H1 (cell line): ENCODE results near the gene MKLN1. TPM values are rescaled to one million over a fixed set of nuclear protein-coding genes. Genes with fewer than 3 reads are reported as not detected.
A peak's percentile ranks its signal among the peaks of the same experiment; 100 is the strongest.

Experiments used
- ASH2L ChIP-seq: fragments of 200-600, 300-600 bp; sonication (generic); IDR thresholded peaks from one replicate; pipeline ENCODE4 v1.7.1; 2017; ENCODE audit warnings: low read length
- ATF3 ChIP-seq: IDR thresholded peaks from 2 replicates; pipeline ENCODE4 v1.6.1; 2011; ENCODE audit warnings: low read depth, mild to moderate bottlenecking, low read length; ENCODE audit not compliant: insufficient read depth
- BCL11A ChIP-seq, 2 experiments: IDR thresholded peaks; one replicate each; pipeline ENCODE4 v1.6.1; 2011; ENCODE audit warnings: low read depth in 2 of 2, low read length in 2 of 2, mild to moderate bottlenecking in 2 of 2
- BRCA1 ChIP-seq: IDR thresholded peaks from 2 replicates; pipeline ENCODE4 v1.6.1; 2012; ENCODE audit warnings: low read depth, low read length, improper control_type of control experiment
- CBX8 ChIP-seq: fragments of 300-800, 300-1000 bp; sonication (generic); IDR thresholded peaks from 2 replicates; pipeline ENCODE4 v1.7.1; 2016; ENCODE audit warnings: low read depth, low read length, borderline replicate concordance
- CREB1 ChIP-seq: IDR thresholded peaks from 2 replicates; pipeline ENCODE4 v1.6.1; 2012; ENCODE audit warnings: inconsistent platforms
- EGR1 ChIP-seq: IDR thresholded peaks from 2 replicates; pipeline ENCODE4 v1.6.1; 2011; ENCODE audit warnings: low read depth, low read length, borderline replicate concordance
- EP300 ChIP-seq, 2 experiments: IDR thresholded peaks; 1 replicate in 1 of 2; 2 replicates in 1 of 2; pipeline ENCODE4 v1.6.1; 2011 to 2012; ENCODE audit warnings: low read depth in 2 of 2, low read length in 2 of 2, mild to moderate bottlenecking in 2 of 2, borderline replicate concordance in 1 of 2, inconsistent platforms in 1 of 2, moderate library complexity in 1 of 2
- GTF2F1 ChIP-seq: IDR thresholded peaks from 2 replicates; pipeline ENCODE4 v1.6.1; 2012; ENCODE audit warnings: low read depth, low read length, improper control_type of control experiment, borderline replicate concordance
- HDAC2 ChIP-seq, 2 experiments: fragments of 300-600 bp in 1 of 2; sonication (generic) in 1 of 2; IDR thresholded peaks; 2 replicates each; pipeline ENCODE4 v1.6.1; 2011 to 2012; ENCODE audit warnings: low read depth in 2 of 2, low read length in 2 of 2, mild to moderate bottlenecking in 2 of 2, moderate library complexity in 2 of 2, borderline replicate concordance in 1 of 2, inconsistent platforms in 1 of 2
- JUND ChIP-seq: IDR thresholded peaks from 2 replicates; pipeline ENCODE4 v1.6.1; 2011; ENCODE audit warnings: mild to moderate bottlenecking, improper control_type of control experiment, low read length
- KDM1A ChIP-seq: fragments of 200-600, 300-600 bp; sonication (generic); IDR thresholded peaks from 2 replicates; pipeline ENCODE4 v1.7.1; 2016; ENCODE audit warnings: mild to moderate bottlenecking, low read length, borderline replicate concordance
- NANOG ChIP-seq: IDR thresholded peaks from 2 replicates; pipeline ENCODE4 v1.6.1; 2011; ENCODE audit warnings: low read length, low read depth, mild to moderate bottlenecking, inconsistent platforms; ENCODE audit not compliant: insufficient read depth, poor library complexity, severe bottlenecking
- NRF1 ChIP-seq: IDR thresholded peaks from 2 replicates; pipeline ENCODE4 v1.6.1; 2011; ENCODE audit warnings: mild to moderate bottlenecking, low read depth, low read length, improper control_type of control experiment
- POLR2AphosphoS5 ChIP-seq: IDR thresholded peaks from 2 replicates; pipeline ENCODE4 v1.6.1; 2011; ENCODE audit warnings: low read depth, low read length
- RAD21 ChIP-seq, 2 experiments: IDR thresholded peaks in 1 of 2; conservative IDR thresholded peaks in 1 of 2; 2 replicates each; pipeline ENCODE4 v1.6.1; 2011; ENCODE audit warnings: low read depth in 2 of 2, low read length in 2 of 2, improper control_type of control experiment in 1 of 2, inconsistent platforms in 1 of 2, mild to moderate bottlenecking in 1 of 2, moderate library complexity in 1 of 2
- RFX5 ChIP-seq: IDR thresholded peaks from 2 replicates; pipeline ENCODE4 v1.6.1; 2011; ENCODE audit warnings: low read depth, low read length, improper control_type of control experiment, borderline replicate concordance
- RXRA ChIP-seq: IDR thresholded peaks from 2 replicates; pipeline ENCODE4 v1.6.1; 2011; ENCODE audit warnings: low read depth, mild to moderate bottlenecking, low read length, moderate library complexity; ENCODE audit not compliant: insufficient read depth
- SIRT6 ChIP-seq: IDR thresholded peaks from one replicate; pipeline ENCODE4 v1.7.1; 2012; ENCODE audit warnings: low read length, inconsistent platforms
- TAF1 ChIP-seq: IDR thresholded peaks from 2 replicates; pipeline ENCODE4 v1.6.1; 2011; ENCODE audit warnings: mild to moderate bottlenecking, low read depth, low read length
- TAF7 ChIP-seq: optimal IDR thresholded peaks from 2 replicates; pipeline ENCODE3; 2011; ENCODE audit warnings: low read depth, mild to moderate bottlenecking, inconsistent platforms, low read length, moderate library complexity, borderline replicate concordance
- TEAD4 ChIP-seq: IDR thresholded peaks from 2 replicates; pipeline ENCODE4 v1.6.1; 2012; ENCODE audit warnings: low read depth, low read length, inconsistent platforms, mixed read lengths
- USF2 ChIP-seq: IDR thresholded peaks from 2 replicates; pipeline ENCODE4 v1.6.1; 2011; ENCODE audit warnings: low read length, improper control_type of control experiment
- polyA plus RNA-seq, 7 experiments: library from polyadenylated mRNA; depleted of rRNA in 3 of 7; stranded (reverse) in 5 of 7; unstranded in 2 of 7; fragments of >200 nt in 5 of 7; fragments of 200-250 nt in 2 of 7; gene quantifications; 1 replicate in 5 of 7; 2 replicates in 1 of 7; 4 replicates in 1 of 7; pipeline versions ENCODE4 v1.2.1 to v1.2.3, GENCODE V29; 2011 to 2013; ENCODE audit warnings: missing spikeins in 2 of 7, mixed read lengths in 2 of 7
- total RNA-seq: library from RNA; stranded (reverse); fragmentation: NEBNext Ultra II Directional; extraction: Animal tissue kit (Norgen Biotek cat#: 25700); gene quantifications from 2 replicates; pipeline ENCODE4 v1.2.1, GENCODE V29; 2021

MKLN1 gene
- total and polyA plus RNA-seq, 2 of the 8 experiments (the other 6 are each of a cell fraction or from before 2014, with no cell fraction given): 22.3 to 50.9 TPM

- TF ChIP-seq NRF1 (no peak), RXRA (no peak), POLR2AphosphoS5 (peak; percentile 48), JUND (no peak), EGR1 (no peak), ATF3 (no peak), USF2 (no peak), GTF2F1 (no peak), RFX5 (no peak), ASH2L (no peak), BRCA1 (no peak), BCL11A (IDR thresholded peaks at IDR 0.05; ENCODE audit: low read depth in 2 of 2, low read length in 2 of 2) (no peak), SIRT6 (no peak), CREB1 (no peak), EP300 (IDR thresholded peaks at IDR 0.05; ENCODE audit: borderline replicate concordance in 1 of 2, low read depth in 2 of 2, low read length in 2 of 2) (no peak), TAF1 (no peak), KDM1A (peak; percentile 79; the same call in 1 of the 2 replicates), TEAD4 (no peak), TAF7 (peak; percentile 7), HDAC2 (IDR thresholded peaks at IDR 0.05; ENCODE audit: borderline replicate concordance in 1 of 2, low read depth in 2 of 2, low read length in 2 of 2) (0 out of 4 replicates have a peak, but pooled peaks of 1 of the 2 experiments have one; percentile 38), CBX8 (no peak), RAD21 (IDR thresholded peaks at IDR 0.05 in 1 of 2, conservative IDR thresholded peaks at IDR 0.05 in 1 of 2; ENCODE audit: low read depth in 2 of 2, low read length in 2 of 2) (no peak), NANOG (no peak)
These were observed 170.7 kb downstream of the MKLN1 start (continued) for GRCh38 chr7:131498237-131498885.
